Measurements from ENCODE around the gene PTEN. TPM values are rescaled to one million over a fixed set of nuclear protein-coding genes. Genes with fewer than 3 reads are reported as not detected.

PTEN gene
- total and polyA plus RNA-seq, 4 donors = 29.4 to 334 (median 64.1) TPM

DNA sequence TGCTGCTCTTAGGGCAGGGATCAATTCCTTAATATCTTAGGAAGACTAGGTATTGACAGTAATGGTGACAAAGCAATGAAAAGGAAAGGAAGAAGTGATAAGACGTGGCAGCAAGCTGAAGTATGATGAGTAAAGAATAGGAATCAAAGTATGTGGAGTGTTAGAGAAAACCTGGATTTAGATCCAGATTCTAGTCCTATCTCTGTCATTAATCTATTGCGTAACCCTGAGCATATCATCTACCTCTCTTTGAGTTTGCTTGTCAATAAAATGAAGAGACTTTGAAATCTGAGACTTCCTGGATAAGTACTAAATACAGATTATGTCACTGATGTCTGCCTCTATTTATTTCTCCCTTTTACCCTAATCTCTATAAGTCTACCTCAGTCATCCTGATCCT is 89.2 kb downstream of the PTEN start:
- peaks cover 0 to 23% (median 6%) of the 10 kb centered on the region in 4 donors for H3K36me3 ChIP-seq (ENCODE audit: control insufficient read depth in 4 of 4, insufficient read depth in 4 of 4, low read length in 4 of 4)
- no peak for ATAC-seq (ENCODE audit: insufficient read depth, low FRiP score)
- no peak overlapping the region for H3K27ac ChIP-seq (ENCODE audit: low read depth in 1 of 2, low read length in 1 of 2)

DNA sequence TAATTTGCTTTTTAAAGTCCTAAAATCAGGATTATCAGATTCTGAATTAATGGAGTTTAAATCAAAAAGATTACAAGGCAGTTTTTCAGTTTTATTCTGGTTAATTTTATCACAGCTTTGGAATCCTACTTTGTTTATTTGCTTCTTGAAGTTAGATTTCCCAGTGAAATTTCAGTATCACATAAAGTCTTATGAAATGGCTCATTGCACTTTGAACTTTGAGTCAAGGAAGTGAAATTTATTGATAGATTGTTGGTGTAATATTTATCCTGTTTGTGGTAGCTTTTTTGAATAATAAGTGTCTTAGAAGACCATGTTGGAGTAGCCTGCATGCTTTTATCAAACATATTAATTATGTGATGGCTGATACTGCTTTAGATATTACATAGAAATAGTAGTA is 92.6 kb downstream of the PTEN start:
- Histone ChIP-seq H3K9me3 (ENCODE audit: control insufficient read depth in 4 of 4, insufficient read depth in 3 of 4, low read length in 3 of 4) (no peaks in the 10 kb centered on the region), H3K27me3 (ENCODE audit: control insufficient read depth in 3 of 3, insufficient read depth in 3 of 3, low read length in 2 of 3) (no peaks in the 10 kb centered on the region), H3K36me3 (ENCODE audit: control insufficient read depth in 4 of 4, insufficient read depth in 4 of 4, low read length in 4 of 4) (peaks cover 4 to 33% (median 8%) of the 10 kb centered on the region in 4 donors), H3K4me3 (no peak overlapping the region), H3K4me1 (ENCODE audit: control insufficient read depth in 5 of 5, insufficient read depth in 5 of 5, low read length in 5 of 5) (peaks cover 0 to 4% (median 0%) of the 10 kb centered on the region in 5 donors), H3K27ac (ENCODE audit: low read depth in 1 of 2, low read length in 1 of 2) (no peak overlapping the region), H3K9ac (ENCODE audit: insufficient read depth in 1 of 2, low read length in 2 of 2) (no peak overlapping the region)
- ATAC-seq (ENCODE audit: insufficient read depth, low FRiP score) (no peak), DNase-seq (peak in 2 of 3 donors; percentile 22 to 41)
- no peak for TF ChIP-seq CTCF (IDR thresholded peaks at IDR 0.05; ENCODE audit: control extremely low read depth, extremely low read depth)

More for the DNA sequence above, 89.2 kb downstream of the PTEN start:
- Histone ChIP-seq H3K9me3 (ENCODE audit: control insufficient read depth in 4 of 4, insufficient read depth in 3 of 4, low read length in 3 of 4) (no peaks in the 10 kb centered on the region), H3K4me3 (no peak overlapping the region), H3K4me1 (ENCODE audit: control insufficient read depth in 5 of 5, insufficient read depth in 5 of 5, low read length in 5 of 5) (peaks cover 0 to 4% (median 0%) of the 10 kb centered on the region in 5 donors), H3K9ac (ENCODE audit: insufficient read depth in 1 of 2, low read length in 2 of 2) (no peak overlapping the region), H3K27me3 (ENCODE audit: control insufficient read depth in 3 of 3, insufficient read depth in 3 of 3, low read length in 2 of 3) (no peaks in the 10 kb centered on the region)
- DNase-seq = no peak
- WGBS, 2 donors = 21 to 45% methylated on average over 2 of the region's 2 CpGs
- TF ChIP-seq CTCF (IDR thresholded peaks at IDR 0.05; ENCODE audit: control extremely low read depth, extremely low read depth) = no peak

GRCh38 chr10:87957702-87958101 is 94.3 kb downstream of the PTEN start:
- peaks cover 0 to 6% (median 0%) of the 10 kb centered on the region in 5 donors for H3K4me1 ChIP-seq (ENCODE audit: control insufficient read depth in 5 of 5, insufficient read depth in 5 of 5, low read length in 5 of 5)
- H3K9ac ChIP-seq (ENCODE audit: insufficient read depth in 1 of 2, low read length in 2 of 2) = no peak overlapping the region
- TF ChIP-seq CTCF (IDR thresholded peaks at IDR 0.05; ENCODE audit: control extremely low read depth, extremely low read depth) = no peak
- WGBS, 2 donors = 58 to 73% methylated on average over 5 of the region's 5 CpGs
- peaks cover 4 to 31% (median 11%) of the 10 kb centered on the region in 4 donors for H3K36me3 ChIP-seq (ENCODE audit: control insufficient read depth in 4 of 4, insufficient read depth in 4 of 4, low read length in 4 of 4)
- no peak overlapping the region for H3K27ac ChIP-seq (ENCODE audit: low read depth in 1 of 2, low read length in 1 of 2)
- no peaks in the 10 kb centered on the region for H3K27me3 ChIP-seq (ENCODE audit: control insufficient read depth in 3 of 3, insufficient read depth in 3 of 3, low read length in 2 of 3)
- ATAC-seq (ENCODE audit: insufficient read depth, low FRiP score) (no peak), DNase-seq (no peak)
- H3K4me3 ChIP-seq = no peak overlapping the region
- no peaks in the 10 kb centered on the region for H3K9me3 ChIP-seq (ENCODE audit: control insufficient read depth in 4 of 4, insufficient read depth in 3 of 4, low read length in 3 of 4)

GRCh38 chr10:87960230-87960629 is 96.8 kb downstream of the PTEN start:
- no peak overlapping the region for H3K9ac ChIP-seq (ENCODE audit: insufficient read depth in 1 of 2, low read length in 2 of 2)
- TF ChIP-seq CTCF (IDR thresholded peaks at IDR 0.05; ENCODE audit: control extremely low read depth, extremely low read depth) = no peak
- peaks cover 9 to 34% (median 15%) of the 10 kb centered on the region in 4 donors for H3K36me3 ChIP-seq (ENCODE audit: control insufficient read depth in 4 of 4, insufficient read depth in 4 of 4, low read length in 4 of 4)
- peaks cover 0 to 6% (median 0%) of the 10 kb centered on the region in 5 donors for H3K4me1 ChIP-seq (ENCODE audit: control insufficient read depth in 5 of 5, insufficient read depth in 5 of 5, low read length in 5 of 5)
- H3K27me3 ChIP-seq (ENCODE audit: control insufficient read depth in 3 of 3, insufficient read depth in 3 of 3, low read length in 2 of 3) = no peaks in the 10 kb centered on the region
- DNase-seq (no peak), ATAC-seq (ENCODE audit: insufficient read depth, low FRiP score) (no peak)
- H3K4me3 ChIP-seq = no peak overlapping the region
- 84 to 88% methylated on average over 4 of the region's 4 CpGs for WGBS, 2 donors
- no peak overlapping the region for H3K27ac ChIP-seq (ENCODE audit: low read depth in 1 of 2, low read length in 1 of 2)
- H3K9me3 ChIP-seq (ENCODE audit: control insufficient read depth in 4 of 4, insufficient read depth in 3 of 4, low read length in 3 of 4) = no peaks in the 10 kb centered on the region

Data from lung (tissue), 12 donors.